GM12801 (cell line): Measurements from ENCODE around the gene NDUFS8.

Experiments
- TF ChIP-seq, protein P1 (sequence below): IDR thresholded peaks from one replicate; pipeline ENCODE4 v1.5.1; 2011; ENCODE audit warnings: control low read depth; ENCODE audit not compliant: insufficient read length; ENCODE audit errors: extremely low read depth

The NDUFS8 gene

DNA sequence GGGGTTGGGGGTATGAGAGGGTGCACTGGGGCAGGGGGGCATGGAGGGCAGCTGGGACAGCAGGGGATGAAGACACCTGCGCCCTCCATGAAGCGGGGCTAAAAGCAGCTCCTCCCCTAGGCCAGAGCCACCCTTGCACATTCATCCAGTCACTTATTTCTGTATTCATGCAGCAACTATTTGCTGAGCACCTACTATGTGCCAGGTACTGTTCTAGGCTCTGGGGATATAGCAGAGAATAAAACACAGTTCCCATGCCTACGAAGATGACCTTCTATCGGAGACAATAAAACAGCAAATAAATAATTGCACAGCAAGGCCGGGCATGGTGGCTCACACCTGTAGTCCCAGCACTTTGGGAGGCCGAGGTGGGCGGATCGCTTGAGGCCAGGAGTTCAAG, 15.0 kb upstream of the NDUFS8 start:
- TF ChIP-seq, protein P1, sequence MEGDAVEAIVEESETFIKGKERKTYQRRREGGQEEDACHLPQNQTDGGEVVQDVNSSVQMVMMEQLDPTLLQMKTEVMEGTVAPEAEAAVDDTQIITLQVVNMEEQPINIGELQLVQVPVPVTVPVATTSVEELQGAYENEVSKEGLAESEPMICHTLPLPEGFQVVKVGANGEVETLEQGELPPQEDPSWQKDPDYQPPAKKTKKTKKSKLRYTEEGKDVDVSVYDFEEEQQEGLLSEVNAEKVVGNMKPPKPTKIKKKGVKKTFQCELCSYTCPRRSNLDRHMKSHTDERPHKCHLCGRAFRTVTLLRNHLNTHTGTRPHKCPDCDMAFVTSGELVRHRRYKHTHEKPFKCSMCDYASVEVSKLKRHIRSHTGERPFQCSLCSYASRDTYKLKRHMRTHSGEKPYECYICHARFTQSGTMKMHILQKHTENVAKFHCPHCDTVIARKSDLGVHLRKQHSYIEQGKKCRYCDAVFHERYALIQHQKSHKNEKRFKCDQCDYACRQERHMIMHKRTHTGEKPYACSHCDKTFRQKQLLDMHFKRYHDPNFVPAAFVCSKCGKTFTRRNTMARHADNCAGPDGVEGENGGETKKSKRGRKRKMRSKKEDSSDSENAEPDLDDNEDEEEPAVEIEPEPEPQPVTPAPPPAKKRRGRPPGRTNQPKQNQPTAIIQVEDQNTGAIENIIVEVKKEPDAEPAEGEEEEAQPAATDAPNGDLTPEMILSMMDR: no peak

- TF ChIP-seq, protein P1: no peak
These were observed 14.1 kb upstream of the NDUFS8 start for GRCh38 chr11:68016161-68016903.

DNA sequence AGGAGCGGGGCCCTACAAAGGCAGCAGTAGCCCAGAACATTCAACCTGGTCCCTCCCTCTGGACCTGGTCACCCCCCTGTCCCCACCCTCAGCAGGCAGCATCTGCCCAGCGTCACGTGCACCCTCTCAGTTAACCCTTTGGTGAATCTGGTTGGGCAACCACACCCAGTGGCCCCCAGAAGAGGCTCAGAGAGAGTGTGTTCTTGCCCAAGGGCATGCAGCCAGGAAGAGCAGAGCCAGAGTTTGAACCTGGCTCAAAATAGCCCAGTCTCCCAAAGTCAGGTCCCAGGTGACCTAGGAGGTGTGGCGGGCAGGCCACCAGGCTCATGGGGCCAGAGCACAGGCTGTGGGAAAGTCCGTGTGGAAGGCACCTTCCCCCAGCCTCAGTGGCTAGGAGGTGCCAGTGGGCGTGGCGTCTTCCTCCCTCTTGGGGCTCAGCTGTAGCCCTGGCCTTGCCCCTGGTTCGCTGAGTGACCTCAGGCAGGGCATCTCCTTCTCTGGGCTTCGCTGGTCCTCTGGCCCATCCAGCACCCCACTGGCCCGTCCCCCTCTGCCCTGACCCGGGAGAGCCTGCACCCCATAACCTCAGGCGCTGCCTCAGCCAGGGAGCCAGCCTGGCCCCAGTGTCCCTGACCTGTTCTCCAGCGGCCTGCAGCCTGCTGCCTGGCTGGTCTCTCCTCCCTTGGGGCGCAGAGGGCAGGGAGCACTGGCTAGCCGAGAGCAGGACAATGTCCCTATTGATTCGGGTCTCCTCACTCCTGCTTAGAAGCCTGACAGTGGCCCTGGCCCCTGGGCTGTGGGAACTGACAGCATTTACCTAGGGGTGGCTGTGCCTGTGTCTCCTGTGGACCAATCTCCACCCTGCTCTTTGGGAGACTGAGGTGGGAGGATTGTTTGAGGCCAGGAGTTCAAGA, 13.3 kb upstream of the NDUFS8 start:
- TF ChIP-seq, protein P1: no peak

- TF ChIP-seq, protein P1: no peak
These were observed 12.3 kb upstream of the NDUFS8 start for GRCh38 chr11:68017980-68018729.

DNA sequence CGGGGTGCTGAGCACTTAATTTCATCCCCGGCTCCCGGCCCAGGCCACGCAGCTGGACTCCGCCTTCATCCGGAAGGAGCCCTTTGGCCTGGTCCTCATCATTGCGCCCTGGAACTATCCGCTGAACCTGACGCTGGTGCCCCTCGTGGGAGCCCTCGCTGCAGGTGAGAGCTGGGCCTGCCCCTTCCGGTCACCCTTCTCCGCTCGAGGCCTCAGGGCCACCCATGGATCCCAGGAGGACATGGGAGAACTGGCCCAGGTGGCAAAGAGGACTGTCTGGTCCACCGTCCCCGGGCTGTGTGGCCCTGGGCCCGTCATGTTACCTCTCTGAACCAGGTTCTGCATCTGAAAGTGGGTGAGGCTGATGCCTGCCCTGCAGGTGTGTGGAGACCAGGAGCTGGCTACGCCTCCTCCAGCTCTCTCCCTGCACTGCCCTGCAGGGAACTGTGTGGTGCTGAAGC, 11.7 kb upstream of the NDUFS8 start:
- TF ChIP-seq, protein P1: no peak

DNA sequence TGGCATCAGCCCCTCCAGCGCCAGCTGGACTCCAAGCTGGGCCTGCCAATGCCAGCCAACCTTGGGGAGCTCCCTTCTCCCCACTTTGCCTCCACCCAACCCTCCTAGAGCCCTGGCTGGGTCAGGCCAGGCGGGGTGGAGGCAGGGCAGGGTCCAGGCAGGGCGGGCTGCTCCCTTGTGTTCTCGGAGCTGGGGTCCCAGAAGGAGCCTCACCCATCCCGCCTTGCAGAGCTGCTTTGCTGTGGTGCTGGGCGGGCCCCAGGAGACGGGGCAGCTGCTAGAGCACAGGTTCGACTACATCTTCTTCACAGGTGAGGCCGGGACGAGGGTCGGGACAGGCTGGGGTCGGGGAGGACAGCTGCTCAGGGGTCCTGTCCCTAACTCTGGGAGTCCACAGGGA, 11.0 kb upstream of the NDUFS8 start:
- TF ChIP-seq, protein P1: no peak

- TF ChIP-seq, protein P1: no peak
These were observed 9.9 kb upstream of the NDUFS8 start for GRCh38 chr11:68020575-68020974.
